Stimulated activated CD4-positive, alpha-beta T cell treated with anti-CD3 and anti-CD28 coated beads, Interleukin-15, amount 100 ng/mL, for 24 hours (primary cell): ENCODE results near the gene MEGF9.
"Not testable (repeated sequence)": the region's sequence is repeated elsewhere in the genome, so short reads cannot be mapped to it uniquely, and the experiment has no call there.

Experiments used
- DNase-seq: peaks from one replicate; pipeline ENCODE4 v3.0.0-alpha.2; 2020

The MEGF9 gene

DNA sequence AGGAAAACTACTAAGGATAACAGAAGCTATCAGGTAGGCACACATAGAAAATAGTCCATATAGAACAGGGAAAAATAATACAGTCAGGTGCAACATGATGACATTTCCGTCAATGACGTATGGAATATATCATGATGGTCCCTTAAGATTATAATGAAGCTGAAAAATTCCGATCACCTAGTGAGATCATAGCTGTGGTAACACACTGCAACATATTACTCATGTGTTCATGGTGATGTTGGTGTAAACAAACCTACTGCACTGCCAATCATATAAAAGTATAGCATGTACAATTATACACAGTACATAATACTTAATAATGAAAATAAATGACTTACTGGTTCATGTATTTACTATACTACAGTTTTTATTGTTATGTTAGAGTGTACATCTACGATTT is 60.0 kb downstream of the MEGF9 start:
- DNase-seq, result no peak

DNA sequence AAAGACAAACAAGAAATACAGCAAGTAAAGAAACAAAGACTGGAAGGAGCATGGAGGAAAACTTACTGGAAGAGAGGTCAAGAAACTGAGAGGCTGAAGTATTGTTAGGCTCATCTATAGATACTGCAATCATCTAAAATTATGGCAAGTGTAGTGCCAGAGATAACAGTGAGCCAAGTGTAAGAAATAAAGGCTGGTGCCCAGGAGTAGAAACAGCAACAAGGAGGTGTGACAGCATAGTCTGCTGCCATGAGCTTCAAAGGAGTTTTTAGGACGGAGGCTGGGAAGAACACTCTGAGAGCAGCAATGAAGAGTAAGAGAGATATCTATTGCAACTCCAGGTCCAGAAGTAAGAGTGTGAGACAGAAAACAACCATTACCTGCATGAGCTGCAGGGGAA is 60.5 kb downstream of the MEGF9 start:
- DNase-seq, result no peak

DNA sequence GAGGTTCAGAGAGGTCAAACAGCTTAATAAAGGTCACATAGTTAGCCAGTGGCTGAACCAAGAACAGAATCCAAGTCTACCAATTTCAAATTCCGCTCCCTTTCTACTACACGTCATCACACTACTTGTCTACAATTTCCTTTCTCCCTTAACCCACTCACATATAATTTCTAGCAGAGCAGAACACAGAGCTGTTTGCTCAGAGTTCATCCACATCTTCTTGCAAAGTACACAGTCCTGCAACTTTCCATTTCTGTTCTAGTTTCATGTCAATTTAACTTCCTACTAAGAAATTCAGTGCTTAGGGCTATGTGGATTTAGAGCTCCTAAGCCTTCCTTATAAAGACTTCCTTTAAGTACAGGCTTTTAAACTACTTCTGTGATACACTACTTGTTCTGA is 61.3 kb downstream of the MEGF9 start:
- no peak for DNase-seq

DNA sequence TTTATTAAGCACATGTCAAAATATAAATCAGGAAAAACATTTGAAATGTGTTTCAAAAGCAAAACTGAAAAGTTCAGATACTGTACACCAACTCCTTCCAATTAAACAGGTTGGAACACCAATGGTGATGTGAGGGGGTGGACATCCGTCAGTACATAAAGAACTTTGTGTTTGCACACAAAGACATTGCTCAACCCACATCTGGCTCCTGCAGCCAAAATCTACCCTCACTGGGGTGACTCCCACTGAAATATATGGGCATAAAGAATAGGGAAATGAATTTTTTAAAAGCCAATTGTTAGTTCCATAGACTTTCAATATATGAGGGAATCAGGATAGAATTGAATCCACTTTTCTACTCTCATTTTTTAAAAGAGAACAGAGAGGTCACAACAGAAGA is 63.9 kb downstream of the MEGF9 start:
- DNase-seq, result no peak

DNA sequence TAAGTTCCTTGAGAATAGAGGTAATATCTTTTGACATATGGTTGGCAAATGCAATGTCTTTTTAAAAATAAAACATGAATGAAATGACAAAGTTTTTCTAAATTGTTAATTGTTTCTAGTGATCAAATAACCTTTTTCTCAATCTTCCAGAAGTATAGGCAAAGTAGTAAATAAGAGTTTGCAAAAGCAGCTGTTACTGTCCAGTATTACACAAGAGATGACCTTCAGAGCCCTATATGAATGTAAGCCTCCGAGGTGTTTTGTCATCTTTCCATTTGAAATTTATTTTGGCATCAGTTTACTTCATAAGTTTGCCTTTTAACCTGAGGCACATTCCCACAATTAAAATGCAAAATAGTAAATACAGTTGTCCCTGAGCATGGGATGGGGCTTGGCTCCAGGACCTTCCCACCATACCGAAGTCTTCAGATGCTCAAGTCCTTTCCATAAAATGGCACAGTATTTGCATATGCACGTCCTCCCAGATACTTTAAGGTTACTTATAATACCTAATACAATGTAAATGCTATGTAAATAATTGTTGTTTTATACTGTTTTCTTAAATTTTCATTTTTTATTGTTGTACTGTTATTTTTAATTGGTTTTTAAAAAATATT is 65.6 kb downstream of the MEGF9 start:
- no peak for DNase-seq

DNA sequence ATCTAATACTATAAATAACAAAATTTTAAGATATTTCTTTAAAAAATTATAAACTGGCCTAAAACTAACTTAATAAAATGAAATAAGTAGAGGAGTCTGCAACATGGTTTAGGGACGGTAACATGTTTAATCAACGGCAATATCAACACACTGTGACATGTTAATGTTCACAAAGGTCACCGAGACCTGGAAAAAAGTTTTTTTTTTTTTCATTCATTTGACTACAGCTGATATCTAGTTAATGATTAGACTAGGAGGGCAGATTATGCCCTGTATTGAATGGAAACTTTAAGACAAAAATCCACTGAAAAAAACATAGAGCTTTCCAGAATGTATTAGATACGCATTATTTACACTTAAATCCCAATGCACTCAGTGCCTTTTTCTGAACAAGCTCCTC is 67.3 kb downstream of the MEGF9 start:
- DNase-seq, result no peak

DNA sequence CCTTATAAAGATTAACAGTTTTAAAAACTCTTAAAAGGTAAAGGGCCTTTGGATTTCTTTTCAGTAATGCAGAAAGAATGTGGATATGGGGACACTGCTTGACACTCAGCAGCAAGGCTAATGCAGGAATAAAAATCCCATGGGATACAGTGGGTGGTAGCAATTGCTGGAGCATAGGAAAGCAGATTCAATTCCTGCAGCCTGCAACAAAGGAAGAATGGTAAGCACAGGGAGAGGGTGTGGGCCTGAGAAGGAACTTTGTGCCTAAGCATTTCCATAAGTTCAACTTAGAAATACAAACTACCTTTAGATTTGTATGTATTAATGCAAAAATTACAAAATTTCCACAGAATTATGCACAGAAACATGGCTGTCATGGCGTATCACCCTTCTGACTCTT is 68.5 kb downstream of the MEGF9 start:
- DNase-seq, result no peak

DNA sequence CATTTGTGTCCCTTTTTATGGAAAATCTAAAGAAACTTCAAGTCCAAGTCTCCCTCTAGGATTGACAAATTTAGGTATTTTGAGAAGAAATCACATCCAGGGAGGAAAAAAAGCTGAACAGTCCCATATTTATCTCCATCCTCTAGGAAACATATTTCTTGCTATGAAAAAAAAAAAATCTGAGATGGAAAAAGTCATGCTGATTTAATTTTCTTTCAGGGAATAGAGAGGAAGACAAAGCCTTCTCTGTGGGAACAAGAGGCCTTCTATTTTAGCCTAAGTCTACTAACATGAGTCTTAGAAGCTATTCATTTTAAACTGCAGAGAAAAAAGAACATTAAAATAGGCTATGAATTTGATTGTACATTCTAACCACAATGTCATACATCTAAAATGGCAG is 71.2 kb downstream of the MEGF9 start:
- no peak for DNase-seq

DNA sequence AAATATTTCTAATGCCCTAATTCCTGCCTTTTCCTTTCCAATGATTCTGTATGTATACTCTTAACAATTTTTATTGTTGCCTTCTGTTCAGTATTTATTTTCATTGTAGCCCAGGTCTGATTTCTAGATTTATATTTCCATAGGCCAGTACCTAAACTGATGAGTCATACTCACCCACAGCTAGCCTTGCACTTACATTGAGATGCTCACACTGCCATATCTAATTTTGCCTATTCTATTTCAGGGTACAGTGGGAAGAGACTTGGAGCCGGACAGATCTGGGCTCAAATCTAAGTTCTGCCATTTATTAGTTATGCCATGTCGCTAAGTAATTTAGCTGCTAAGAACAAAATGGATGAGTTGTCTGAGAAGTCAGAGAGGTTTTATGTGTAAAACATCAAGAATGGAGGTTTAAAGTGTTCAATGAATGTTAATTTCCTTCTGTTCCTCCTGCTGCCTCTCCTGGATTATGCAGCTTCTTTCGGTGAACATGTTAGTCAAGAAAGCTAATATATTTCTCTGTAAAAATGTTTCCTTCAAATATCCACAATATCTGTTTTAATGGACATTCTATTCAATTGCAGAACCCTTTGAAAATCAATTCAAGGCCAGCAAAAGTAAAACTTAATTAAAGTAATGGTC is 72.0 kb downstream of the MEGF9 start:
- DNase-seq, result no peak

DNA sequence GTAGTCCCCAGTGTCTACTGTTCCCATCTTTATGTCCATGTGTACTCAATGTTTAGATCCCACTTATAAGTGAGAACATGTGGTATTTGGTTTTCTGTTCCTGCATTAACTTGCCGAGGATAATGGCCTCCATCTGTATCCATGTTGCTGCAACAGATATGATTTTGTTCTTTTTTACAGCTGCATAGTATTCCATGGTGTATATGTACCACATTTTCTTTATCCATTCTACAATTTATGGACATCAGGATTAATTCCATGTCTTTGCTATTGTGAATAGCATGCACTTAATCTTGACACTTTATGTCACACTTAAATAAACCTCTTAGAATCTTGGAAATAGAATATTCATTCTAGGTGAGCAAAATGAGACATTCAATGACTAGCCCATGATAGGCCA is 73.4 kb downstream of the MEGF9 start:
- DNase-seq, result not testable (repeated sequence)

DNA sequence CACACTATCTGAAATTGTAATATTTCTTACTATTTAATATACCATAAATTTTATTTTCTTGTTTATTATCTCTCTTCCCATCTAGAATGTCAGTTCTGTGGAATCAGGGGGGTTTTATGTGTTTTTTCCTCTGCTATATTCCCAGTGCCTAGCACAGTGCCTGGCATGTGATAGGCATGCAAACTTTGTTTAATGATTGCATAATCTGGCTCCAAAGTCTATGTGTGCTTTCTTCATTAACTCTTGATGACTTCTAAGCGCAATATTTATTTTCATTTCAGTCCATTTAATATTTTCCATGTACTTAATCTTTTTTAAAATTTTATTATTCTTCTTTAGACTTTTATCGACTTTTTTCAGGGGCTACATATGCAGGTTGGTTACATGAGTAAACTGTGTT is 73.9 kb downstream of the MEGF9 start:
- DNase-seq, result no peak

DNA sequence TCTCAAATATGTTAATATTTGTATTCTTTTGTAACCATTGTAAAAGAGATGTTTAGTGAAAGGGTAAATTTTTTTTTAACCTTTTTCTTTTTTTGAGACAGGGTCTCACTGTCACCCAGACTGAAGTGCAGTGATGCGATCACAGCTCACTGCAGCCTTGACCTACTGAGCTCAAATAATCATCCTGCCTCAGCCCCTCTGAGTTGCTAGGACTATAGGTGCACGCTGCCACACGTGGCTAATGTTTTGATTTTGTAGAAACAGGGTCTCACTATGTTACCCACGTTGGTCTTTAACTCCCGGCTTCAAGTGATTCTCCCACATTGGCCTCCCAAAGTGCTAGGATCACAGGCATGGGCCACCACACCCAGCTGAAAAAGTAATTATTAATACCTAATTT is 76.4 kb downstream of the MEGF9 start:
- DNase-seq, result no peak

DNA sequence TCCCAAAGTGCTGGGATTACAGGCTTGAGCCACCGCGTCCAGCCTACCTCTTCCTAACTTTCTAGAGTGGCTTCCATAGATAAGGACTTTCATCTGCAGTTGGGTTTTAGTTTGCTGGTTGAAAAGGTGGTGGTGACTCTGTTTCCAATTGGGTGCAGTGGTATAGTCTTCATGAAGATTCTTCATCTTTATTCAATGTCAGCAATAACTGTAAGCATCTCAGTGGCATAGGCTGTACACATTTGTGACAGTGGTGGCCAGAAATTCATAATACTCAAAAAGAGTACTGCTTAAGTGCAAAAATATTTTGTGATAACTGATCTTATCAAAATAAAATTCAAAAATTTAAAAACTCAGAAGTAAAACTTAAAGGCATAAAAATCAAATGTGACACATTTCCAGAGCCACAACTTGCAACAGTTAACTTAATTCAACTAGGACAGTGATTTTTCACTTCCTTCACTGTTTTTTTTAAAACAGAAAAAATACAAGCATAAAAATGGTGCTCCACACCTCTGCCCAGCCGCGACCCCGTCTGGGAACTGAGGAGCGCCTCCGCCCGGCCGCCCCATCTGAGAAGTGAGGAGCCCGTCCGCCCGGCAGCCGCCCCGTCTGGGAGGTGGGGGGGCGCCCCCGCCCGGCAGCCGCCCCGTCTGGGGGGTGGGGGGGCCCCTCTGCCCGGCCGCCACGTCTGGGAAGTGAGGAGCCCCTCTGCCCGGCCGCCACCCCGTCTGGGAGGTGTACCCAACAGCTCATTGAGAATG is 77.9 kb downstream of the MEGF9 start:
- DNase-seq, result no peak

DNA sequence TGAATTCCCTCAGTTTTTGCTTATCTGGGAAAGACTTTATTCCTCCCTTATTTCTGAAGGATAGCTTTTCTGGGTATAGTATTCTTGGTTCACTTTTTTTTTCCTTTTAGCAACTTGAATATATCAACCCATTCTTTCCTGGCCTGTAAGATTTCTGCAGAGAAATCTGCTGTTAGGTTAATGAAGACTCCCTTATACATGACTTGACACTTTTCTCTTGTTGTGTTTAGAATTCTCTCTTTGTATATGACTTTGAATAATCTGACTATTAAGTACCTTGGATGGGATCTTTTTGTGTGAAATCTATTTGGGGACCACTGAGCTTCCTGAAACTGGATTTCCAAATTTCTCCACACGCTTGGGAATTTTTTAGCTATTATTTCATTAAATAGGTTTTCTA is 79.3 kb downstream of the MEGF9 start:
- no peak for DNase-seq

DNA sequence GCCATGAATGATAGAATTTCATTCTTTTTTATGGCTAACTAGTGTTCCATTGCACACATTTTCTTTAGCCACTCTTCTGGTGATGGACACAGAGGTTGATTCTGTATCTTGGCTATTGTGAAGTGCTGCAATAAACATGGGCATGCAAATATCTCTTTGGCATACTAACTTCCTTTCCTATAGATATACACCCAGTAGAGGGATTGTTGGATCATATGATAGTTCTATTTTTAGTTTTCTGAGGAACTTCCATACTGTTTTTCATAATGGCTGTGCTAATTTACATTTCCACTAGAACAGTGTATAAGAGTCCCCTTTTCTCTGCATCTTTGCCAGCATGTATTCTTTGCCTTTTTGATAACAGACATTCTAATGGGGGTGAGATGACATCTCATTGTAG is 83.9 kb downstream of the MEGF9 start:
- DNase-seq, result no peak

DNA sequence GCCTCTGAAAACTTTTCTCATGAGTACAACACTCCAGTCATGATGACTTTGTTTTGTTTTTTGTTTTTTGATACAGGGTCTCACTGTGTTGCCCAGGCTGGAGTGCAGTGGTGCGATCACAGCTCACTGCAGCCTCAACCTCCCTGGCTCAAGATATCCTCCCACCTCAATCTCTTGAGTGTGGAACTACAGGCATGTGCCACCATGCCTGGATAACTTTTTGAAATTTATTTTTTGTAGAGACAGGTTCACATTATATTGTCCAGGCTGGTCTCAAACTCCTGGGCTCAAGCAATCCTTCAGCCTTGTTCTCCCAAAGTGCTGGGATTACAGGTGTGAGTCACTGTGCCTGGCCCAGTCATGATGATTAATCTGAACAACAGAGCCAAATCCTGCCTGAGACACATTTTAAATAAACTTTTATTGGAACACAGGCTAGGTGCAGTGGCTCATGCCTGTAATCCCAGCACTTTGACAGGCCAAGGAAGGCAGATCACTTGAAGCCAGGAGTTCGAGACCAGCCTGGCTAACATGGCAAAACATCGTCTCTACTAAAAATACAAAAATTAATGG is 85.3 kb downstream of the MEGF9 start:
- DNase-seq, result not testable (repeated sequence)

DNA sequence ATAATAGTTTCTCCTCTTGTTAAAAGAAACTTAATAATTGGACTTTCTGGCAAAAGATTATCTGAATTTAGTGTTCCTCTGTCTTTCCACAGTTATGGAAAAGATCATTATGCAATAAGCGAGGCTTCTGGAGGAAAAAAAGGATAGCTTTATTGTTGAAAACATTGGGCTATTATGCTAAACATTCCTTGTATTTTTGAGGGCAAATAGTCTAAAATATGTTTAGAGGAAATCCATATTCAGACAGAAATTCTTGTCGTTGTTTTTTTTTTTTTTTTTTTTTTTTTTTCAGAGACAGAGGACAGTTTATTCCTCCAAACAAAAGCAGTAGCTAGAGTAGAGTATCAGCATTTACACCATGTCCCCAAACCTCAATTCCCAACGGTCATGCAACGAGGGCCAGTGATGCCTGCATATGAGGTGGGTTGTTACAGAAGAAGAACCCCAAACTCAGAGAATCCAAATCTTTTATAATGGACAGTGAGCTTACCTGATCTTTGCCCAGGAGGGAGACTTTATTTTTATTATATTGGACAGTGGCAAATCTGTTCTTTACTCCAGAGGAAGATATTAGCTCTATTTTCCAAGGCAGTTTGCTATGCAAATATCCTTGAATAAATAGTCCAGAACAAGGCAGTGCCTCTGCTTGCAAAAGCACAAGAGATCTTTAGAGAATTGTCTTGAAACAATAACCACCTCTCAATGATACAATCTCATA is 85.9 kb downstream of the MEGF9 start:
- DNase-seq, result no peak

DNA sequence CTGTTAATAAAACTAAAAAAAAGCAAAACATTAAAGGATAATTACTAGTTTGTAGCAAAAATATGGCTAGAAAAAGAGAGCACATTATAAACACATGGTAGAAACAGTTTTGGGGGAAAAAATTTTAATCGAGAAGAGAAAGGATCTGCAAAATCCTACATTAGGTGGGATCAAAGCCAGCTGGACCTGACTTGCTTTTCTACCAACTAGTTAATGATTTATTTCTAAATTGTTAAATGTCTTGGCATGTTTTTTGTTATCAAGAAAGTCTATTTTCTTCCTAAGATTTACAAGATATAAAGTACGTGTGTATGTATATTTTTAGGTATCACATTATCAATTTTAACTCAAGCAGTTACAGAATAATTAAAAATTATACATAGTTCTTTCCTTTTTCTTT is 87.2 kb downstream of the MEGF9 start:
- no peak for DNase-seq

DNA sequence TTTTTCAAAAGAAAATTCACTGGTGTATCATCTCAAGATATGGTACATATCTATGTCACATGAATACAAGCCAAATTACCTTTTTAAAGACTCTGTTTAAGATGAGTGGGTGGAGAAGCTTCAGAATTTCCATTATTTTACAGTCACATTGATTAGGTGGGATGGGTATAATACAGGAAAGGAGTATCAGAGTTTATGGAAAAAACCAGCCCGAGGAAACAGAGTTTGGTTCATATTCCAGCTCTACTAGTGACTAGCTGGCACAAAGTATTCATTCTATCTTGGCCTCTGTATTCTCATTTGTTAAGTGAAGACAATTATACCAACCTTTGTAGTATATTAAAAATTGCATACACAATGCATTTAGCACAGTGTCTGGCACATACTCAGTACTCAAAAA is 87.8 kb downstream of the MEGF9 start:
- DNase-seq, result no peak

DNA sequence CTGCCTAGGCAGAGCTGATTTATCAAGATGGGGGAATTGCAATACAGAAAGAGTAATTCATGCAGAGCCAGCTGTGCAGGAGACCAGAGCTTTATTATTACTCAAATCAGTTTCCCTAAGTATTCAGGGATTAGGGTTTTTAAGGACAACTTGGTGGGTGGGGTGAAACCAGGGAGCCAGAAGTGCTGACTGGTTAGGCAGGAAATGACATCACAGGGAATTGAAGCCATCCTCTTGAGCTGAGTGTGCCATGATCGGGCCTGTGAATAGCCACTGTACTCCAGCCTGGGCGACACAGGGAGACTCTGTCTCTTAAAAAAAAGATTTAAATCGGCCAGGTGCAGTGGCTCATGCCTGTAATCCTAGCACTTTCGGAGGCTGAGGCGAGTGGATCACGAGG is 89.0 kb downstream of the MEGF9 start:
- DNase-seq, result no peak

DNA sequence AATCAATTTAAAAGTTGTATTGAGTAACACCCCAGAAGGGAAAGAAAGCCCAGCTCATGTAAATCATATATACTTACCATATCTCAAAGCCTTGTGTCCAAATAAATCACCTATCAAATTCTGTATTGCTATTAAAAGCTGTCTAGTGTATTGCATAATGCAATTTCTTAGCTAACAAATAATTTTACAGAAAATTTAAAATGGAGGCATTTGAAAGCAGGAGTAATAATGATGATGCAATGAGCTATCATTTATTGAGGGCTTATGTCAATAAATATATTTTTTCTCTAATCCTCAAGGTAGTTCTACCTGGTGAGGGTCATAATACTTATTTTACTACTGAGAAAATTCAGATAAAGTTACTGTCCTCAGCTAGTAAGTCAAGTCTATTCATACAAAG is 91.5 kb downstream of the MEGF9 start:
- DNase-seq, result no peak

DNA sequence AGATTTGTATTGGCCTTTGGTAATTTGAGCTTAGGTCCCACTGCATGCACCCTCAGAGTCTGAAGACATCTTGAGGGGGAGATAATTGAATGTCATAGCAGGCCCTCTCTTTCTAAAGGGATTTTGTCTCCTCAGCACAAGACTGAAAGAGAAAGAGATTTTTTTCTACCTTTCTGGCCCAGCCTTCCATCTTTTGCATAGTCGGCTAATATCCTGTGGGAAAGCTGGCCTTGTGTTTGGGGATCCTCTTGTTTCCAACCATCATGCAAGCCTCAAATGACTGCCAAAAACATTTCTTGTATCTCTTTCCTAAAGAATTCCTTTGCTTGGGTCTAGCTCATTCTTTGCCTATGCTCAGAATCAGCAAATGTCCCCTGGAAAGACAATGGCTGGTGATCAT is 92.3 kb downstream of the MEGF9 start:
- no peak for DNase-seq
